LNCAP (cell line): Measurements from ENCODE around the gene S100A2.

Experiments
- CTCF ChIP-seq: fragments of 450-650 bp; IDR thresholded peaks from 2 replicates; pipeline ENCODE4 v1.5.1; 2017; ENCODE audit warnings: mild to moderate bottlenecking

Gene S100A2

GRCh38 chr1:153573351-153573750 is 7.7 kb upstream of the S100A2 start:
- no peak for TF ChIP-seq CTCF

- peak; percentile 77 for TF ChIP-seq CTCF
These were observed 6.9 kb upstream of the S100A2 start for GRCh38 chr1:153572569-153573015.

DNA sequence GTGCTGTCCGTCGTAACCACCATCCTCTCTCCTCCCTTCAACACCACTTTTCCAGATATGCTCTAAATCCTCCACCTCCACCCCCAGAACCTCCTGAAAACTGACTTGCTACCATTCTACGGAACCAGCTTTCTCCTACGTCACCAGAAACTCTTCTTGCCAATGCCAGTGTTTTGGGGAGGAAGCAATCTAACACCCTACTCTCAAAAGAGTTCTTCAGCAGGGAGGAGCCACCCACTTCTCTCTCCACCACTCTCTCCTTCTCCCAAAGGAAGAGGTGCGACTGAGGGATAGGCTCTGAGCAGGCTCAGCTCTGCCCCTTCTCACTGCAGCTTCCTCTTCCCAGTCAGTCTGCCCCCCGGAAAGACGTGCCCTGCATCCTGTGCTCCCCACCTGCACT is 6.1 kb upstream of the S100A2 start:
- no peak for TF ChIP-seq CTCF

DNA sequence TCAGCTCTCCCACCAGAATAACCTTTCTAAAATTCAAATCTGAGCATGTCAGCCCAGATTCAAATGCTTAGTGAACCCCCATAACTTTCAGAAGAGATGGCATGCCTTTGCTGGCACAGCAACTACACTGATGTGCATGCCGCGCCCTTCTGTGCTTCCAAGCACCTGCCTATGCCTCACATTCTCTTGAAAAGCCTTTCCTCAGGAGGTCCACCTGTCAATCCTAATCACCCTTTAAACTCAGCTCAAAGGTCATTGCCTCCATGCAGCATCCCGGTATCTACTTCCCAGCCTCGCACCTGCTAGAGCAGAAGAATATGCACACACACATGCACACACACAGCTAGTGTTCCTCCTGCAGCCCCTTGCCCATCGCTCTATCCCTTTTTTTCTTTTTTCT is 5.2 kb upstream of the S100A2 start:
- TF ChIP-seq CTCF: no peak

DNA sequence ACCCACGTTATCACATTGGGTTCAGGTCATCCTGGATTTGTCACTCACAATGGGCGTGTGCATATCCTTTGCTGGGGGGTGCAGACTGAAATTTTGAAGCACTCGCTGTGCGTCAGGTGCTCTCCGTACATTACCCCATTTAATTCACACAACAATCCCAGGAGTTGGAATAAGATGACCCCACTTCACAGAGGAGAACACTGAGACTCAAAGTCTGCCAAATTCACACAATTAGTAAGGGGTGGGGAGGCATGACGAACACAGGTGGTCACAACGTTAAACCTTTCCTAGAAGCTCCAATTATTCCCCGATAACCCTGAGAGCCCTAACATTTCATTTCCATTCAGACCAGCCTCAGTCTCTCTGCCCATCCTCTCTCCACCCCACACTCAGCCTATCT is 3.8 kb upstream of the S100A2 start:
- TF ChIP-seq CTCF: no peak

GRCh38 chr1:153568367-153569099 is 2.9 kb upstream of the S100A2 start:
- TF ChIP-seq CTCF: peak; percentile 99

- TF ChIP-seq CTCF: no peak
These were observed 2.1 kb upstream of the S100A2 start for GRCh38 chr1:153567621-153568366.
